Hippocampal formation (tissue), 2 donors: ENCODE measurements around the gene DSG4.

ENCODE experiments used
- DNase-seq, 2 donors: peaks; one replicate each; lab custom pipeline; 2025; lab: John Stamatoyannopoulos, UW

Gene DSG4

GRCh38 chr18:31407649-31408048 is 31.1 kb downstream of the DSG4 start:
- no peak for DNase-seq

- no peak for DNase-seq
These were observed 32.7 kb downstream of the DSG4 start for GRCh38 chr18:31409276-31409675.

- DNase-seq = no peak
These were observed 34.3 kb downstream of the DSG4 start for GRCh38 chr18:31410716-31411483.

- DNase-seq = no peak
These were observed 36.6 kb downstream of the DSG4 start for GRCh38 chr18:31413137-31413536.

- no peak for DNase-seq
These were observed 41.3 kb downstream of the DSG4 start for GRCh38 chr18:31417850-31418249.

- no peak for DNase-seq
These were observed 42.9 kb downstream of the DSG4 start for GRCh38 chr18:31419457-31419932.

GRCh38 chr18:31420032-31420431 is 43.5 kb downstream of the DSG4 start:
- DNase-seq = no peak

GRCh38 chr18:31420524-31420923 is 43.9 kb downstream of the DSG4 start:
- DNase-seq = no peak

GRCh38 chr18:31424383-31424988 is 47.9 kb downstream of the DSG4 start:
- DNase-seq = no peak

- DNase-seq = no peak
These were observed 49.4 kb downstream of the DSG4 start for GRCh38 chr18:31426021-31426420.

GRCh38 chr18:31426871-31427406 is 50.4 kb downstream of the DSG4 start:
- DNase-seq = no peak

GRCh38 chr18:31428211-31428610 is 51.6 kb downstream of the DSG4 start:
- DNase-seq = no peak

GRCh38 chr18:31429623-31430022 is 53.0 kb downstream of the DSG4 start:
- no peak for DNase-seq

GRCh38 chr18:31430072-31430471 is 53.5 kb downstream of the DSG4 start:
- DNase-seq = no peak

GRCh38 chr18:31430554-31430953 is 54.0 kb downstream of the DSG4 start:
- no peak for DNase-seq

GRCh38 chr18:31432316-31432715 is 55.7 kb downstream of the DSG4 start:
- DNase-seq = no peak

- no peak for DNase-seq
These were observed 60.2 kb downstream of the DSG4 start for GRCh38 chr18:31436825-31437224.

- DNase-seq = no peak
These were observed 61.8 kb downstream of the DSG4 start for GRCh38 chr18:31438402-31438801.

GRCh38 chr18:31439807-31440325 is 63.3 kb downstream of the DSG4 start:
- no peak for DNase-seq

GRCh38 chr18:31440787-31441186 is 64.2 kb downstream of the DSG4 start:
- no peak for DNase-seq

- DNase-seq = no peak
These were observed 64.9 kb downstream of the DSG4 start for GRCh38 chr18:31441493-31441892.

GRCh38 chr18:31444142-31444541 is 67.6 kb downstream of the DSG4 start:
- no peak for DNase-seq

- DNase-seq = no peak
These were observed 69.3 kb downstream of the DSG4 start for GRCh38 chr18:31445908-31446307.
